HG03108 (cell line): ENCODE measurements around the gene TSSK6.

Experiments
- ATAC-seq: cut with Tn5 transposase; IDR thresholded peaks from one replicate; pipeline ENCODE4 v1.9.1; 2021; ENCODE audit warnings: moderate library complexity; ENCODE audit not compliant: unreplicated experiment

Gene TSSK6

GRCh38 chr19:19531951-19532805 is 16.8 kb upstream of the TSSK6 start:
- ATAC-seq, result no peak

GRCh38 chr19:19530889-19531288 is 15.5 kb upstream of the TSSK6 start:
- no peak for ATAC-seq

- no peak for ATAC-seq
Observed at GRCh38 chr19:19530423-19530804, 15.1 kb upstream of the TSSK6 start.

GRCh38 chr19:19529783-19530422 is 14.6 kb upstream of the TSSK6 start:
- ATAC-seq, result no peak

- no peak for ATAC-seq
Observed at GRCh38 chr19:19528721-19529490, 13.6 kb upstream of the TSSK6 start, which contains the start of gene YJEFN3. TSS of gene YJEFN3 (plus strand) at chr19:19528911. CDS start at chr19:19528933, 22 bp downstream.

GRCh38 chr19:19527674-19528625 is 12.6 kb upstream of the TSSK6 start:
- no peak for ATAC-seq

- ATAC-seq, result no peak
Observed at GRCh38 chr19:19527371-19527656, 12.0 kb upstream of the TSSK6 start.

- ATAC-seq, result no peak
Observed at GRCh38 chr19:19526581-19527370, 11.4 kb upstream of the TSSK6 start.

GRCh38 chr19:19525611-19526380 is 10.4 kb upstream of the TSSK6 start:
- no peak for ATAC-seq

GRCh38 chr19:19524053-19524452 is 8.7 kb upstream of the TSSK6 start:
- no peak for ATAC-seq

GRCh38 chr19:19523177-19523576 is 7.8 kb upstream of the TSSK6 start:
- no peak for ATAC-seq

- ATAC-seq, result no peak
Observed at GRCh38 chr19:19520989-19521388, 5.6 kb upstream of the TSSK6 start.

- ATAC-seq, result no peak
Observed at GRCh38 chr19:19517235-19517619, 1.9 kb upstream of the TSSK6 start.

- peak; percentile 85 for ATAC-seq
Observed at GRCh38 chr19:19515642-19516519, 533 bp upstream of the TSSK6 start, which contains the start of gene NDUFA13. TSS of gene NDUFA13 (plus strand) at chr19:19516225. CDS start at chr19:19516239, 14 bp downstream.

GRCh38 chr19:19514215-19514657 is 1.1 kb downstream of the TSSK6 start:
- no peak for ATAC-seq

- ATAC-seq, result no peak
Observed at GRCh38 chr19:19513682-19514081, 1.7 kb downstream of the TSSK6 start.

- ATAC-seq, result no peak
Observed at GRCh38 chr19:19510432-19510831, 4.9 kb downstream of the TSSK6 start.

- no peak for ATAC-seq
Observed at GRCh38 chr19:19508217-19508616, 7.1 kb downstream of the TSSK6 start.
